NK-92 (cell line): ENCODE results near the gene HHEX.
"Not testable (repeated sequence)": the region's sequence is repeated elsewhere in the genome, so short reads cannot be mapped to it uniquely, and the experiment has no call there.

ENCODE experiments used
- DNase-seq: peaks from one replicate; lab custom pipeline; 2025; ENCODE audit not compliant: unreplicated experiment; lab: John Stamatoyannopoulos, UW

Gene HHEX

GRCh38 chr10:92732958-92733357, 43.2 kb downstream of the HHEX start:
- DNase-seq = no peak

- DNase-seq = no peak
These were observed 44.5 kb downstream of the HHEX start for GRCh38 chr10:92734301-92734700.

GRCh38 chr10:92735938-92736337, 46.2 kb downstream of the HHEX start:
- DNase-seq = no peak

GRCh38 chr10:92737484-92737883, 47.7 kb downstream of the HHEX start:
- DNase-seq = no peak

- no peak for DNase-seq
These were observed 51.0 kb downstream of the HHEX start for GRCh38 chr10:92740762-92741161.

- not testable (repeated sequence) for DNase-seq
These were observed 52.0 kb downstream of the HHEX start for GRCh38 chr10:92741741-92742140.

- no peak for DNase-seq
These were observed 52.8 kb downstream of the HHEX start for GRCh38 chr10:92742331-92743228.
